ENCODE data around the gene FANK1.

DNA sequence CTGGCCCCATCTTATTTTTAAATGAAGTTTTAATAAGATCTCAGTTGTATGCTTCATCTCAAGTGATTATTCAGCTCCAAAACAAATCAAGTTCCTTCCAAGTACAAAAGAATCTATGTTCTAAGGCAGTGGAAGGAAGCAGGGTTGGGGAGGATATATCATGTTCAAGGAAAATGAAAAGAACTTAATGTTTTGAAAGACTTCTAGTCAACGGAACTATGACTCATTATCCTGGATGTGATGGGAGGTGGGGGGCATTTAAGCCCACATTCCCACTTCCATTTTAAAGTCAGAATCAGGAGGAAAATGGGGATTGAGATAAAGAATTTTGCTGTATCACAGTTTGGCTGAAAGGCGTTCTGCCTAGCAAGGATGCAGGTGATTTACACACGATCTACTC, 59.4 kb downstream of the FANK1 start:
- no peak for TF ChIP-seq POLR2AphosphoS5 (IDR thresholded peaks at IDR 0.05)
- no peak for TF ChIP-seq CTCF (IDR thresholded peaks at IDR 0.05)
- TF ChIP-seq POLR2A (IDR thresholded peaks at IDR 0.05): no peak
- no peak for TF ChIP-seq EP300 (IDR thresholded peaks at IDR 0.05)

Data from upper lobe of left lung (tissue), 4 donors.